ENCODE data around the gene APP.

Gene APP

GRCh38 chr21:26194811-26195251 lies 24.3 kb upstream of the APP start:
- no peak for TF ChIP-seq CTCF (IDR thresholded peaks at IDR 0.05; ENCODE audit: low read depth, low read length)
- peak; percentile 8 to 9 for DNase-seq (ENCODE audit: low read depth in 2 of 2)
- no peak overlapping the region for H3K4me3 ChIP-seq (replicated peaks in 1 of 2; ENCODE audit: low read depth in 2 of 2, low read length in 2 of 2)

GRCh38 chr21:26194326-26194725 lies 23.8 kb upstream of the APP start:
- DNase-seq (ENCODE audit: low read depth in 2 of 2): peak in 1 of 2 donors; percentile 12
- no peak for TF ChIP-seq CTCF (IDR thresholded peaks at IDR 0.05; ENCODE audit: low read depth, low read length)
- H3K4me3 ChIP-seq (replicated peaks in 1 of 2; ENCODE audit: low read depth in 2 of 2, low read length in 2 of 2): no peak overlapping the region

GRCh38 chr21:26191609-26192008 lies 21.0 kb upstream of the APP start:
- no peak overlapping the region for H3K4me3 ChIP-seq (replicated peaks in 1 of 2; ENCODE audit: low read depth in 2 of 2, low read length in 2 of 2)
- no peak for TF ChIP-seq CTCF (IDR thresholded peaks at IDR 0.05; ENCODE audit: low read depth, low read length)
- DNase-seq (ENCODE audit: low read depth in 2 of 2): no peak

GRCh38 chr21:26188422-26188821 lies 17.9 kb upstream of the APP start:
- TF ChIP-seq CTCF (IDR thresholded peaks at IDR 0.05; ENCODE audit: low read depth, low read length): no peak
- no peak overlapping the region for H3K4me3 ChIP-seq (replicated peaks in 1 of 2; ENCODE audit: low read depth in 2 of 2, low read length in 2 of 2)
- no peak for DNase-seq (ENCODE audit: low read depth in 2 of 2)

- DNase-seq (ENCODE audit: low read depth in 2 of 2): no peak
- H3K4me3 ChIP-seq (replicated peaks in 1 of 2; ENCODE audit: low read depth in 2 of 2, low read length in 2 of 2): no peak overlapping the region
- no peak for TF ChIP-seq CTCF (IDR thresholded peaks at IDR 0.05; ENCODE audit: low read depth, low read length)
Observed at GRCh38 chr21:26185446-26185845, 14.9 kb upstream of the APP start.

- DNase-seq (ENCODE audit: low read depth in 2 of 2): no peak
- TF ChIP-seq CTCF (IDR thresholded peaks at IDR 0.05; ENCODE audit: low read depth, low read length): no peak
- no peak overlapping the region for H3K4me3 ChIP-seq (replicated peaks in 1 of 2; ENCODE audit: low read depth in 2 of 2, low read length in 2 of 2)
Observed at GRCh38 chr21:26185021-26185420, 14.5 kb upstream of the APP start.

GRCh38 chr21:26179501-26179900 lies 8.9 kb upstream of the APP start:
- H3K4me3 ChIP-seq (replicated peaks in 1 of 2; ENCODE audit: low read depth in 2 of 2, low read length in 2 of 2): no peak overlapping the region
- DNase-seq (ENCODE audit: low read depth in 2 of 2): no peak
- TF ChIP-seq CTCF (IDR thresholded peaks at IDR 0.05; ENCODE audit: low read depth, low read length): no peak

All from cardiac fibroblast (primary cell).